ENCODE data around the gene FXYD6. TPM values are rescaled to one million over a fixed set of nuclear protein-coding genes. Genes with fewer than 3 reads are reported as not detected.

FXYD6 gene
- total RNA-seq, 3 donors from 2014 or later = 16.0 to 25.0 (median 20.3) TPM

- TF ChIP-seq CTCF (IDR thresholded peaks at IDR 0.05) = no peak
- TF ChIP-seq POLR2AphosphoS5 (IDR thresholded peaks at IDR 0.05) = no peak
- no peak for TF ChIP-seq POLR2A (IDR thresholded peaks at IDR 0.05)
- no peak overlapping the region for H3K4me3 ChIP-seq
- intact Hi-C loops (cut with DNase I; ENCODE audit: low total_unique reads) = no loop called here
- no peaks in the 10 kb centered on the region for H3K9me3 ChIP-seq
- no peak overlapping the region for H3K27ac ChIP-seq
- no peaks in the 10 kb centered on the region for H3K36me3 ChIP-seq
- no peaks in the 10 kb centered on the region for H3K4me1 ChIP-seq
- no peak for DNase-seq (ENCODE audit: low spot score in 2 of 2)
- no peaks in the 10 kb centered on the region for H3K27me3 ChIP-seq
Measured at GRCh38 chr11:117863383-117863782, 13.1 kb downstream of the FXYD6 start.

GRCh38 chr11:117862753-117863152 lies 13.7 kb downstream of the FXYD6 start:
- H3K9me3 ChIP-seq = no peaks in the 10 kb centered on the region
- TF ChIP-seq POLR2A (IDR thresholded peaks at IDR 0.05) (no peak), CTCF (IDR thresholded peaks at IDR 0.05) (no peak), POLR2AphosphoS5 (IDR thresholded peaks at IDR 0.05) (no peak)
- peak overlapping the region in 1 of 2 donors; percentile 69 for H3K27ac ChIP-seq
- intact Hi-C loops (cut with DNase I; ENCODE audit: low total_unique reads) = no loop called here
- H3K4me1 ChIP-seq = no peaks in the 10 kb centered on the region
- H3K4me3 ChIP-seq = no peak overlapping the region
- no peaks in the 10 kb centered on the region for H3K36me3 ChIP-seq
- no peaks in the 10 kb centered on the region for H3K27me3 ChIP-seq
- DNase-seq (ENCODE audit: low spot score in 2 of 2) = no peak

- H3K36me3 ChIP-seq = no peaks in the 10 kb centered on the region
- no peaks in the 10 kb centered on the region for H3K27me3 ChIP-seq
- no peak overlapping the region for H3K4me3 ChIP-seq
- TF ChIP-seq POLR2A (IDR thresholded peaks at IDR 0.05) (no peak), POLR2AphosphoS5 (IDR thresholded peaks at IDR 0.05) (no peak)
- no peaks in the 10 kb centered on the region for H3K9me3 ChIP-seq
- intact Hi-C loops (cut with DNase I; ENCODE audit: low total_unique reads) = no loop called here
- DNase-seq (ENCODE audit: low spot score in 2 of 2) = no peak
- peak overlapping the region in 1 of 2 donors; percentile 69 for H3K27ac ChIP-seq
- H3K4me1 ChIP-seq = no peaks in the 10 kb centered on the region
Measured at GRCh38 chr11:117862019-117862725, 14.3 kb downstream of the FXYD6 start.

- Histone ChIP-seq H3K27ac (no peak overlapping the region), H3K4me1 (no peaks in the 10 kb centered on the region), H3K4me3 (no peak overlapping the region), H3K9me3 (no peaks in the 10 kb centered on the region), H3K36me3 (no peaks in the 10 kb centered on the region), H3K27me3 (no peaks in the 10 kb centered on the region)
- TF ChIP-seq POLR2A (IDR thresholded peaks at IDR 0.05) = no peak
- no peak for TF ChIP-seq CTCF (IDR thresholded peaks at IDR 0.05)
- TF ChIP-seq POLR2AphosphoS5 (IDR thresholded peaks at IDR 0.05) = no peak
- no peak for DNase-seq (ENCODE audit: low spot score in 2 of 2)
- intact Hi-C loops (cut with DNase I; ENCODE audit: low total_unique reads) = no loop called here
Measured at GRCh38 chr11:117861151-117862018, 15.1 kb downstream of the FXYD6 start.

- Histone ChIP-seq H3K9me3 (no peaks in the 10 kb centered on the region), H3K4me1 (no peaks in the 10 kb centered on the region), H3K27ac (no peak overlapping the region), H3K36me3 (no peaks in the 10 kb centered on the region), H3K4me3 (no peak overlapping the region), H3K27me3 (no peaks in the 10 kb centered on the region)
- TF ChIP-seq CTCF (IDR thresholded peaks at IDR 0.05) = no peak
- TF ChIP-seq POLR2A (IDR thresholded peaks at IDR 0.05) = no peak
- no peak for TF ChIP-seq POLR2AphosphoS5 (IDR thresholded peaks at IDR 0.05)
- no peak for DNase-seq (ENCODE audit: low spot score in 2 of 2)
- intact Hi-C loops (cut with DNase I; ENCODE audit: low total_unique reads) = no loop called here
Measured at GRCh38 chr11:117860139-117860538, 16.3 kb downstream of the FXYD6 start.

All from breast epithelium (tissue), 4 donors.